ENCODE measurements around the gene BLM.
"Not testable (repeated sequence)": the region's sequence is repeated elsewhere in the genome, so short reads cannot be mapped to it uniquely, and the experiment has no call there.

BLM gene

GRCh38 chr15:90816401-90817116, 99.4 kb downstream of the BLM start:
- H3K4me1 ChIP-seq (ENCODE audit: control insufficient read depth, insufficient read depth, low read length), result no peaks in the 10 kb centered on the region
- no peaks in the 10 kb centered on the region for H3K36me3 ChIP-seq (ENCODE audit: control insufficient read depth, insufficient read depth, low read length, severe bottlenecking)
- no peak for DNase-seq (ENCODE audit: low read depth)
- no peaks in the 10 kb centered on the region for H3K9me3 ChIP-seq (ENCODE audit: control insufficient read depth, low read length)
- no peak overlapping the region for H3K9ac ChIP-seq (ENCODE audit: low read length)
- no peak overlapping the region for H3K4me3 ChIP-seq (ENCODE audit: low read length)
- H3K27me3 ChIP-seq (replicated peaks; ENCODE audit: control insufficient read depth, insufficient read depth, low read length), result peaks cover 10% of the 10 kb centered on the region

GRCh38 chr15:90817117-90818057, 100.2 kb downstream of the BLM start:
- no peaks in the 10 kb centered on the region for H3K36me3 ChIP-seq (ENCODE audit: control insufficient read depth, insufficient read depth, low read length, severe bottlenecking)
- H3K4me1 ChIP-seq (ENCODE audit: control insufficient read depth, insufficient read depth, low read length), result no peaks in the 10 kb centered on the region
- DNase-seq (ENCODE audit: low read depth), result no peak
- no peak overlapping the region for H3K4me3 ChIP-seq (ENCODE audit: low read length)
- H3K27me3 ChIP-seq (replicated peaks; ENCODE audit: control insufficient read depth, insufficient read depth, low read length), result peaks cover 13% of the 10 kb centered on the region
- no peaks in the 10 kb centered on the region for H3K9me3 ChIP-seq (ENCODE audit: control insufficient read depth, low read length)
- H3K9ac ChIP-seq (ENCODE audit: low read length), result no peak overlapping the region

- no peak for DNase-seq (ENCODE audit: low read depth)
- H3K4me3 ChIP-seq (ENCODE audit: low read length), result no peak overlapping the region
- H3K27me3 ChIP-seq (replicated peaks; ENCODE audit: control insufficient read depth, insufficient read depth, low read length), result peaks cover 13% of the 10 kb centered on the region
These were observed 101.4 kb downstream of the BLM start for GRCh38 chr15:90818251-90819210.

GRCh38 chr15:90819390-90819789, 102.2 kb downstream of the BLM start:
- Histone ChIP-seq H3K4me3 (ENCODE audit: low read length) (no peak overlapping the region), H3K9me3 (ENCODE audit: control insufficient read depth, low read length) (no peaks in the 10 kb centered on the region), H3K9ac (ENCODE audit: low read length) (no peak overlapping the region), H3K27me3 (replicated peaks; ENCODE audit: control insufficient read depth, insufficient read depth, low read length) (peaks cover 16% of the 10 kb centered on the region), H3K4me1 (ENCODE audit: control insufficient read depth, insufficient read depth, low read length) (no peaks in the 10 kb centered on the region), H3K36me3 (ENCODE audit: control insufficient read depth, insufficient read depth, low read length, severe bottlenecking) (no peaks in the 10 kb centered on the region)
- DNase-seq (ENCODE audit: low read depth), result no peak

More at GRCh38 chr15:90818251-90819210, 101.4 kb downstream of the BLM start:
- no peaks in the 10 kb centered on the region for H3K4me1 ChIP-seq (ENCODE audit: control insufficient read depth, insufficient read depth, low read length)
- no peaks in the 10 kb centered on the region for H3K9me3 ChIP-seq (ENCODE audit: control insufficient read depth, low read length)
- no peak overlapping the region for H3K9ac ChIP-seq (ENCODE audit: low read length)
- no peaks in the 10 kb centered on the region for H3K36me3 ChIP-seq (ENCODE audit: control insufficient read depth, insufficient read depth, low read length, severe bottlenecking)

DNA sequence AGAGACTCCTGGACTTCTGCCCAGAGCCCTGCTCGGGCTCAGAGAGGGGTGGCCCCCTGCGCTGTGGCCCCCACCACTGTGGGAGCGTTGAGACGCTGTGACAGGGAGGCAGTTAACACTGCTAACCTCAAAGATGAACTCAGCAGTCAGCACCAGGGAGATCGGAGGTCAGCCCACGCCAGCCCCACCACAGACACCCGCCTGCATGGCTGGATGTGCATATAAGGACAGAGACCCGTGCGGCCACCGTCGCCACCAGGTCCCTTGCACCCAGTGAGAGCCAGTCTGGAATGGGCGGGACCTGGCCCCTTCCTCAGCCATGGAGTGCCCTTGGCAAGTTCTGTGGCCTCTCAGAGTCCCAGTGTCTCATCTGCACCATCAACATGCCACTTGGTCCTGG, 102.7 kb downstream of the BLM start:
- no peaks in the 10 kb centered on the region for H3K4me1 ChIP-seq (ENCODE audit: control insufficient read depth, insufficient read depth, low read length)
- H3K27me3 ChIP-seq (replicated peaks; ENCODE audit: control insufficient read depth, insufficient read depth, low read length), result peaks cover 21% of the 10 kb centered on the region
- no peaks in the 10 kb centered on the region for H3K9me3 ChIP-seq (ENCODE audit: control insufficient read depth, low read length)
- H3K4me3 ChIP-seq (ENCODE audit: low read length), result no peak overlapping the region
- no peak for DNase-seq (ENCODE audit: low read depth)
- no peak overlapping the region for H3K9ac ChIP-seq (ENCODE audit: low read length)
- no peaks in the 10 kb centered on the region for H3K36me3 ChIP-seq (ENCODE audit: control insufficient read depth, insufficient read depth, low read length, severe bottlenecking)

DNA sequence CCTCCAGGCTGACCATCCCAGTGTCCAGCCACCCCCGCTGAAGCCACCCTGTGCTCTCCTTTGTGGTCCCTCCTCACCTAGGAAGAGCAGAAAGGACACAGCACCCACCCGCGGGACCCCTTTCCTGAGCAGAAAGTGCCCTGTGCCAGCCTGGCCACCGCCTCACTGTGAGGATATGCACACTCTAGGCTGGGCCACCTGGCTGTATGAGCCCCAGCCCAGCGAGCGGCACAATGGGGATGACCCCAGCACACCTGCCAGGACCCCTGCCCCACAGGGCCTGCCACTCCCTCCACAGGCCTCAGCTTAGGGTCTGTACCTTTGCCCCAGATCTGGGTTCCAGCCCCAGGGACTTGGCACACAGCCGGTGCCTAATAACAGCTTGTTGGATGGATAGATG, 103.3 kb downstream of the BLM start:
- no peak for DNase-seq (ENCODE audit: low read depth)
- no peaks in the 10 kb centered on the region for H3K9me3 ChIP-seq (ENCODE audit: control insufficient read depth, low read length)
- no peaks in the 10 kb centered on the region for H3K4me1 ChIP-seq (ENCODE audit: control insufficient read depth, insufficient read depth, low read length)
- H3K27me3 ChIP-seq (replicated peaks; ENCODE audit: control insufficient read depth, insufficient read depth, low read length), result peaks cover 24% of the 10 kb centered on the region
- H3K9ac ChIP-seq (ENCODE audit: low read length), result no peak overlapping the region
- H3K36me3 ChIP-seq (ENCODE audit: control insufficient read depth, insufficient read depth, low read length, severe bottlenecking), result no peaks in the 10 kb centered on the region
- no peak overlapping the region for H3K4me3 ChIP-seq (ENCODE audit: low read length)

GRCh38 chr15:90822204-90822955, 105.2 kb downstream of the BLM start:
- Histone ChIP-seq H3K27me3 (replicated peaks; ENCODE audit: control insufficient read depth, insufficient read depth, low read length) (peaks cover 24% of the 10 kb centered on the region), H3K4me1 (ENCODE audit: control insufficient read depth, insufficient read depth, low read length) (no peaks in the 10 kb centered on the region), H3K36me3 (ENCODE audit: control insufficient read depth, insufficient read depth, low read length, severe bottlenecking) (no peaks in the 10 kb centered on the region), H3K9me3 (ENCODE audit: control insufficient read depth, low read length) (no peaks in the 10 kb centered on the region), H3K9ac (ENCODE audit: low read length) (no peak overlapping the region), H3K4me3 (ENCODE audit: low read length) (no peak overlapping the region)
- DNase-seq (ENCODE audit: low read depth), result no peak

DNA sequence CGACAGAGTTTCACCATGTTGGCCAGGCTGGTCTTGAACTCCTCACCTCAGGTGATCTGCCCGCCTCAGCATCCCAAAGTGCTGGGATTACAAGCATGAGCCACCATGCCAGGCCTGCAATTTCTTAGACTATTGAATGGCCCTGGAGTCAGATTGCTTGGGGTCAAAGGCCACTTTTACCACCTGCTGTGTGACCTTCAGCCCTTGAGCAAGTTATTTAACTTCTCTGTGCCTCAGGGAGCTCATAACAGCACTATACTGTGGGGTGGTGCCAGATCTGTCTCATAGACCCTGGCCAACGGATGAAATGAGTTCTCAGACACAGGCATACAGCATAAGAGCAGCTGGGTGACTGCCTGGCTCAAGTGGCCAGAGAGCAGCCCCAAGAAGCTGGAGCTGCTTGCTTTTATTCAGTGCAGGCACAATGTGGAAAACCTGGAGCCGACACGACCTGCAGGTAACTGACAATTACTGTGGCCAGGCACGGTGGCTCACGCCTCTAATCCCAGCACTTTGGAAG, 106.4 kb downstream of the BLM start:
- H3K9ac ChIP-seq (ENCODE audit: low read length), result no peak overlapping the region
- H3K4me1 ChIP-seq (ENCODE audit: control insufficient read depth, insufficient read depth, low read length), result no peaks in the 10 kb centered on the region
- H3K4me3 ChIP-seq (ENCODE audit: low read length), result no peak overlapping the region
- H3K36me3 ChIP-seq (ENCODE audit: control insufficient read depth, insufficient read depth, low read length, severe bottlenecking), result no peaks in the 10 kb centered on the region
- no peaks in the 10 kb centered on the region for H3K9me3 ChIP-seq (ENCODE audit: control insufficient read depth, low read length)
- no peak for DNase-seq (ENCODE audit: low read depth)
- H3K27me3 ChIP-seq (replicated peaks; ENCODE audit: control insufficient read depth, insufficient read depth, low read length), result peaks cover 18% of the 10 kb centered on the region

- not testable (repeated sequence) for H3K9ac ChIP-seq (ENCODE audit: low read length); H3K4me1 ChIP-seq (ENCODE audit: control insufficient read depth, insufficient read depth, low read length); H3K9me3 ChIP-seq (ENCODE audit: control insufficient read depth, low read length); DNase-seq (ENCODE audit: low read depth); H3K36me3 ChIP-seq (ENCODE audit: control insufficient read depth, insufficient read depth, low read length, severe bottlenecking); H3K4me3 ChIP-seq (ENCODE audit: low read length)
- peaks cover 14% of the 10 kb centered on the region for H3K27me3 ChIP-seq (replicated peaks; ENCODE audit: control insufficient read depth, insufficient read depth, low read length)
These were observed 108.2 kb downstream of the BLM start for GRCh38 chr15:90825115-90825899.
